GM18861 (cell line): ENCODE measurements around the gene ATG13.

Source experiments
- ATAC-seq: cut with Tn5 transposase; IDR thresholded peaks from one replicate; pipeline ENCODE4 v1.9.1; 2021; ENCODE audit not compliant: unreplicated experiment

ATG13 gene

DNA sequence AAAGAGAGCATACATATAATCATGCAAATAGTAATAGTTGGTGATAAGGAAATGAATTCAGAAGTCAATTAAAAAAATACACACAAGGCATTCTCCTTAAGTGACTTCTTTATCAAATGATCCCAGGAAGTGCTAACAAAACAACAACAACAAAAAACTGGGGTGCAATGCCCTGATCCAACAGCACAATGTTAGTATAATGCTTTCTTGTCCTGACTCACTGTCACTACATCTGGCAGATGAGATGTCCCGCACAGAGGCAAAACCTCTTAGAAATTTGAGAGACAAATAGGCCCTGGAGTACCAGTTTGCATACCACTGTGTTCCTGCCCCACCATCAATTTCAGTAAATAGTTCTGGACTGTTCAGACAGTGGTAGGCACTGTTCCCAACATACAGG, 12.6 kb upstream of the ATG13 start:
- ATAC-seq = no peak

DNA sequence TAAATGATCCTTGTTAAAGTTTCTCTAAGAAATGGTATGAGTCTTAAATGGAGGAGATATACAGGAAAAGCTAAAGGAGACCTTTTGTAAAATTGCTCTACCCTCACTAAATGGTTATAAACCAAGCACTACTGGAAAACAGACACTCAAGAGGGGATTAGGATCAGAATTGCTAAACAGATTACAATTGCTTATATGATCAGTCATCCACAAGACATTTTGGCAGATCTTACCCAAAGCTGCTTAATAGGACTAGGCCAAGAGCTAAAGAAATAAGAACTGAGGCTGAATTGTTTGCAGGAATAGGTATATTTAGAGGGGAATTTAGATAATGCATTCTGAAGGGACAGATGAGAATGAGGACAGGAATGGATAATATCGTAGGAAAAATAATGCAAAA, 9.8 kb upstream of the ATG13 start:
- no peak for ATAC-seq

DNA sequence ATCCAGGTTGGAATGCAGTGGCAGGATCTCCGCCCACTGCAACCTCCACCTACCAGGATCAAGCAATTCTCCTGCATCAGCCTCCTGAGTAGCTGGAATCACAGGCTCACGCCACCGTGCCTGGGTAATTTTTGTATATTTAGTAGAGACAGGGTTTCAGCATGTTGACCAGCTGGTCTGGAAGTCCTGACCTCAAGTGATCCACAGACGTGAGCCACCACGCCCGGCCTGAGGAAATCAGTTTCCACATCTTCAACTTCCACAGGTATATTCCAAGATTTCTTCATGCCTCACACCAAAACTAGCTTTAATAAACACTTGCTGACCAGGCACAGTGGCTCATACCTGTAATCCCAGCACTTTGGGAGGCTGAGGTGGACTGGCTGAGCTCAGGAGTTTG, 8.0 kb upstream of the ATG13 start:
- no peak for ATAC-seq

DNA sequence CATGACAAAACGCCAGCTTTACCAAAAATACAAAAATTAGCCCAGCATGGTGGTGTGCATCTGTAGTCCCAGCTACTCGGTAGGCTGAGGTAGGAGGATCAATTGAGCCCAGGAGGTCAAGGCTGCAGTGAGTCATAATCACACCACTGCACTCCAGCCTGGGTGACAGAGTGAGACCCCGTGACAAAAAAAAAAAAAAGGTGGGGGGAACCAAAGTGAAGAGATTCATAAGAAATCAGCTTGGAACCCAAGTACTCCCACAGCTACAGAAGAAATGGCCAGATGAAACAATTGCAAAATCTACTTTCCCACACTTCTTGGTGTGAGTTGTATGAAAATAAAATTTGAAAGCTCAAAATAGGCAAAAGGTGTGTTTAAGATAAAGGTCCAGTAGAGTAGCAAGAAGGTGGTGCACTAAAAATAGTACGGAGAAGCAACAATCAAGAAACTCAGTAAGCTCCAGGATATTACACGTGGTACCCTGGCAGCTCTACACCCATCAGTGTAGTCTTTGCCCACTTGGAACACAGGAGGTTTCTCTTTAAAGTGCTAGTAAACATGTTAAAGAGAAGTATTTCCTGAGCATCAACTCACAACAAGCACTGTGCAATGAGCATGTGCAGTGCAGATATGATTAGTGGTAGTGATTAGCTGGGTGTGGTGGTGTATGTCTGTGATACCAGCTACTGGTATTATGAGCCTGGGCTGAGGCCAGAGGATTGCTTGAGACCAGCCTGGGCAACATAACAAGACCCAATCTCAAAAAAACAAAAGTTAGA, 5.6 kb upstream of the ATG13 start:
- no peak for ATAC-seq

DNA sequence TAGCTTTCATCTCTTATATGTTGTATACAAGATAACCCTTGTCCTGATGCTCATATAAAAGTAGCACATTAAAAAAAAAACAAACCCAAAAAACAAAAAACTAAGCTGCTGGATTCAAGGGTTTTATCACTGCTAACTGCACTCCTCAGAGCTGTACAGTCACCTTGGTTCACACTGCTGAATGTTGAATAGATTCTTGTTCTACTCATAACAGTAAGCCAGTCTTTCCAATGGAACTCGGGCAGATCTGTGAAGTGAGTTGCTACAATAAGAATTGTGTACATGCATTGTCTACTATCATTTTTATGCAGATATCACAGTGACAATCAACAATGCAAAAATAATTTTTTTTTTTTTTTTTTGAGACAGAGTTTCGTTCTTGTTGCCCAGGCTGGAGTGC, 5.0 kb upstream of the ATG13 start:
- ATAC-seq = no peak

DNA sequence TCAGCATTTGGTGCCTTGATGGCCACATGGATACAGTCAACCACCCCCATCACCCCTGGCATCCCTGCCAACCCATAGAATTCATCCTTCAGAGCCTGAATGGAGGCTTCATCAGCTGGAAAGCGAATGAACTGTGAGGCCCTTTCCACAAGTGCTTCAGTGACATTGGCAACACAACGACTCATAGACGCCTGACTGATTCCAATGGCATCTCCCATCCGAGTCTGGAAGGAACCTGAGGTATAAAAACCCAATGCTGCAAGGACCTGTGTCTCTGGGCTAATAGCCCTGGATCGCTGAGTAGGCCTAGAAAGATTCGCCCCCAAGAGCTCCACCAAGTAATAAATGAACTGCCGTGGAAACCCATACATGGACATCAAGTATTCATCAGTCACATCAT, 1.6 kb upstream of the ATG13 start:
- no peak for ATAC-seq

DNA sequence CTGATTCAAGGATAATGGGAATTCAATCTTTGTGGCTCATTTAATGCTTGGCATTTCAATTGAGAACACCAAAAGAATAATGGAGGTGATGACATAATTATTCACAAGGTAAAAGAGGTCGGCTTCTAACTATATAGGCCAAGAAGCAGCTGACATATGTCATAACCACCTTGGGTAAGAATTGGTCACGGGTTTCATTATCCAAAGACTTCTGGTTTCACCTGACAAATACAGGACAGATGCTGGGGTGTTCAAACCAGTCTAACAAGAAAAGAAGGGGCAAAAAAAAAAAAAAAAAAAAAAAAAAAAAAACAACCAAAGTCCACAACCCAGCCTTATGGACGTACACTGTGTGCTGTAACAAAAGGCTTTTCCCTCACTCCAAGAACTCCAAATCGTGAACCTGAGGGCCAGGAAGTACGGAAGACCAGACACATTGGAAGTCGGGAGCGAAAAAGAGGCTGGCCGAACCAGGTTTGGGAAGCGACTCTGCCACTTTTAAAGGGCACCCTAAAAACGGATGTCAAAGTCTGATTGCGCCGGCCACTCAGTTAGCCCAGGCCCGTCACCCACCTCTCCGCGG, 711 bp upstream of the ATG13 start:
- no peak for ATAC-seq

DNA sequence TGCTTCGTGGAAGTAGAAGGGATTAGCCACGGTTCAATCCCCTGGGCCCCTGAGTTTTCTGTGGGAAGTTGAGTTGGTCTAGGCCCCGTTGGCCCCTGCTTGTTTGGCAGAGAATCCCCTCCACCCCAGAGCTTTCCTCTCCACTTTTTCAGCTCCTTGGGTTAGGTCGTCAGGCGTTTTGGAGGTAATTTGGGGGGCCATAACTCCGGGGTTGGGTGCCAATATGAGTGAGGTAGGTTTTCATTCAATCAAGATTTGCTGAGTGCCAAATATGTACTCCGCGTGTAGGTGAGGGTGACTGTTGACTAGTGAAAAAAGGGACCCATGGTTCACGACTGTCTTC, 590 bp downstream of the ATG13 start:
- no peak for ATAC-seq

DNA sequence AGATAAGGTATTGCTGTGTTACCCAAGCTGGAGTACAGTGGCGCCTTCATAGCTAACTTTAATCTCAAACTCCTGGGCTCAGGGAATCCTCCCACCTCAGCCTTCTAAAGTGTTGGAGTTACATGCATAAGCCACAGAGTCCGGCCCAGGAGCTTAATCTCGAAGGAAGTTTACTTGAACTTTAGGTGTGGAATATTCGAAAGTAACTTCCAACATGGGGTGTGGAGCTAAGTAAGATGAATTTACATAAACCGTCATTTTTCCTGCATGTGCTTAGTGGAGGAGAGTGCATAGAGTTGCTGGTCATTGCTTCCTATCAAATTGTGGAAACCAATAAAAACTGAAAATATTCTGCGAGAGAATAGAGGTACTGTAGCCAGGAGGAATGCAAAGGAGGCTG, 1.5 kb downstream of the ATG13 start:
- ATAC-seq = no peak

DNA sequence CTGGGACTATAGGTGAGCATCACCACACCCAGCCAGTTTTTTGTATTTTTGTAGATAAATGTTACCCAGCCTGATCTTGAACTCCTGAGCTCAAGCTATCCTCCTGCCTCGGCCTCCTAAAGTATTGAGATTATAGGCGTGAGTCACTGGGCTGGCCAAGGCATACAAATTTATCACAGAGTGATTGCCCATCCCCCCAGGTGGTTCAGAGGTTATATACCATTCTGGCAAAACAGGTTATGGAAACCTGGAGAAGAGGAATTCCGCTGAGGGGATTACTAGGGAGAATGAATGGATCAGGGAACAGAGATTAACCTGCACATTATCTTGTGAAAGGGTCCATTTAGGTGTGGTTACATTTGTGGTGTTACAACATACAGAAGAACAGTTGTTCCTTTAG, 8.1 kb downstream of the ATG13 start:
- ATAC-seq = no peak

DNA sequence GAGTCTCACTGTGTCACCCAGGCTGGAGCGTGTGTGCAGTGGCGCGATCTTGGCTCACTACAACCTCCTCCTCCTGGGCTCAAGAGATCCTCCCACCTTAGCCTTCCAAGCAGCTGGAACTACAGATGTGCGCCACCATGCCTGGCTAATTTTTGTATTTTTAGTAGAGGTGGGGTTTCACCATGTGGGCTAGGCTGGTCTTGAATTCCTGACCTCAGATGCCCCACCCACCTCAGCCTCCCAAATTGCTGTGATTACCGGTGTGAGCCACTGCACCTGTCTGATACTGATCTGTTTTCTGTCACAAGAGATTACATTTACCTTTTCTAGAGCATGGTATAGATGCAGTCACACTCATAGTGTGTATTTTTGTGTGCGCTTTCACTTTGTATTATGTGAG, 11.6 kb downstream of the ATG13 start:
- ATAC-seq = no peak

DNA sequence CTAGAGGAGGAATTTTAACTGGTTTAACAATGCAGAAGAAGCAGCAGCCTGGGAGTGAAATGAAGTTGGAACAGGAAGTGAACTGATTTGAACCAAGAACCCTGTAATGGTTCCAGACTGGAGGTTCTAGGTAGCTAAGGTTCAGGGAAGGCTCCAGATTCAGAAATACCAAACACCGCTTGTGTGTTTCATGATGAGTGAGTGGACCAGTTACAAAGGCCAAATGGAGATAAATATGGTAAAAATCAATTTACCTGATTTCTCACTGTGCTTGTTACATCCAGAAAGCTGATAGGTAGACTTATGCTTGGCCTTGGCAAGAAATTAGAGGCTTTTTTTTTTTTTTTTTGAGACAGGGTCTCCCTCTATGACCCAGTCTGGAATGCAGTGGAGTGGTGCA, 12.9 kb downstream of the ATG13 start:
- no peak for ATAC-seq

DNA sequence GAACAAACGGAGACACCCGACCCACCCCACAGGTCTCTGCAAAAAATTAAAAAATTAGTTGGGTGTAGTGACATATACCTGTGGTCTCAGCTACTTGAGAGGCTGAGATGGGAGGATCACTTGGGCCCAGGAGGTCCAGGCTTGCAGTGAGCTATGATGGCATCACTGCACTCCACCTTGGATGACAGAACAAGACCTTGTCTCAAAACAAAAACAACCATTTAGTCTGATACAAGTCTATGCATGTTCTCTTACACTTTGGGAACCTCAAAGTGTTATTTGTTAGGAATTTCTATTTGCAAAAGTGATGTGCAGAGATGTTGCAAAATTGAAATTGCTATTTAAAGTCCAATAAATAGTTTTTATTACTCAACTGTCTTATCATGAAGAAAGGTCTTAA, 14.3 kb downstream of the ATG13 start:
- ATAC-seq = no peak

DNA sequence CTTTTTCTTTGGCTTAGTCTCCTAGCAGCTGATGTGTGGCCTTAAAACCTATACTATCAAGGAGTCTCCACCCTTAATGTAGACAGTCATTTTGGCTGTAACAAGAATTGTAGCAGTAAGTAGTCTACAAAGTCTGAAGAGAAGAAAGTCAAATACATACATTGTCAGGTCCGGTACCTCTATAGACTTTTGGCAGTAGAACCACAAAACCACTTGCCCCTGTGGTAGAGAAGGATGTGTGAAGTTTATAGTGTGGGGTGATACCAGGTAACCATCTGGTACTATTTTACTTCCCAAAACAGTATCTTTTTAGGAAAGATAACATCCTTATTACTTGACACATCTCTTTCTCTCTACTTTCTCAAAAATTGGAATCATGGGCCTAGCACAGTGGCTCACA, 15.1 kb downstream of the ATG13 start:
- ATAC-seq = no peak

DNA sequence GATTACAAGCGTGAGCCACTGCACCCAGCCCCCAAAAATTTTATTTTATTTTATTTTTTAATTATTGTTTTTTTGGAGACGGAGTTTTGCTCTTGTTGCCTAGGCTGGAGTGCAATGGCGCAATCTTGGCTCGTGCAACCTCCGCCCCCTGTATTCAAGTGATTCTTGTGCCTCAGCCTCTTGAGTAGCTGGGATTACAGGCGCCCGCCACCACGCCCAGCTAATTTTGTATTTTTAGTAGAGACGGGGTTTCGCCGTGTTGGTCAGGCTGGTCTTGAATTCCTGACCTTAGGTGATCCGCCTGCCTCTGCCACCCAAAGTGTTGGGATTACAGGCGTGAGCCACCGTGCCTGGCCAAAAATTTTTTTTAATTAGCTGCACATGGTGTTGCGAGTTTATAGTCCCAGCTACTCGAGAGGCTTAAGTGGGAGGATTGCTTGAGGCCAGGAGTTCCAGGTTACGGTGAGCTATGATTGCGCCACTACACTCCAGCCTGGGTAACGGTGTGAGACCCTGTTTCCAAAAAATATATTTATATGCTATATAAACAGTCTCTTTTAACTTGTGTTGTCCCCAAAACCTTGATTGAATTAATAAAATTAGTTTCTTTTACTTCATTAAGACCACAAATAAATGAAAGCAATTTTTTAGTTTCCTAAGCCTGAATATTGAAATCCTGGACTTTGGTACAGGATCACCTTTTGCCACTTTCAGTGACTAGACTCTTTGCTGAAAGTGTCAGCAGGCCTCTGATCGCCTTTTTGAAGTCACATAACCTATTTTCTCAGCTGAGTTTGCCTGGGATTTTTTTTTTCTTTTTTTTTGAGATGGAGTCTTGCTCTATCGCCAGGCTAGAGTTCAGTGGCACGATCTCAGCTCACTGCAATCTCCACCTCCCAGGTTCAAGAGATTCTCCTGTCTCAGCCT, 16.2 kb downstream of the ATG13 start:
- ATAC-seq = no peak

DNA sequence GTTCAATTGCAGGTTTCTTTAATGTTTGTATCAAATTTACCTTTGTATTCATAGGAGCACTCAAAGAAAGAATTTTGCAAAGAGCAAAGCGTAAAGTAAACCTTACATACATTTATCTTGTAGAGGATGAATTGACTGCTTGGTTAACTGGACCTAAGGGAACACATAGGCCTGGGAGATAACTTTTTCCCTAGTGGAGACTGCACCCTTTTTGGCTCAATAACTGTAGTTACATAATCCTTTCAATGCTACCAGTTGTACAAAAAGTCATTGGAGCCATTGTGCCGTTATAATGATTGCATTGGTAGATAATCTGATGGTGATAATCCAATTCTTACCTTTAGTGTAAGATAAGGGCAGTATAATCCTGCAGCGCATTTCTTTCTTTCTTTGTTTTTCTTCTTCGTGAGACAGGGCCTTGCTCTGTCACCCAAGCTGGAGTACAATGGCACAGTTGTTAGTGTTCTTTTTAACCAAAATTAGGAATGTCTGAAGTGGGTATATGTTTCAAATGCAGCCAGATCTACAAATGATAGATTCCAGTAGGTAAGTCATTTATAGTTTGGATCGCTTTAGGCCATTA, 18.3 kb downstream of the ATG13 start:
- ATAC-seq = no peak

DNA sequence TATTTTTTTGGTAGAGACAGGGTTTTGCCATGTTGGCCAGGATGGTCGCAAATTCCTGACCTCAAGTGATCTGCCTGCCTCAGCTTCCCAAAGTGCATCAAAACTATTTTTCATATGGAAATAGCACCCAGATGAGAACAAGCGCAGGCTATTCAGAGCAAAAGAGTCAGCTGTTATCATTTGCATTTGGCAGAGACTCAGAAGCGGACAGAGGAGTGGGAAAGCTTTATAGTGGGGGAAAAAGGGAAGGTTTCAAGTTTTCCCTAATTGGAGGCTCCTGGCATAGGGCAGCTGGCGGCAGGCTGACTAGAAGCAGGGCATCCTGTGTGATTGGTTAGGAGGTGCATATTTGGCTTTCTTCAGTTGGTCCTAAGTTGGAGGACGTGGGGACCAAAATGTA, 20.2 kb downstream of the ATG13 start:
- ATAC-seq = no peak

DNA sequence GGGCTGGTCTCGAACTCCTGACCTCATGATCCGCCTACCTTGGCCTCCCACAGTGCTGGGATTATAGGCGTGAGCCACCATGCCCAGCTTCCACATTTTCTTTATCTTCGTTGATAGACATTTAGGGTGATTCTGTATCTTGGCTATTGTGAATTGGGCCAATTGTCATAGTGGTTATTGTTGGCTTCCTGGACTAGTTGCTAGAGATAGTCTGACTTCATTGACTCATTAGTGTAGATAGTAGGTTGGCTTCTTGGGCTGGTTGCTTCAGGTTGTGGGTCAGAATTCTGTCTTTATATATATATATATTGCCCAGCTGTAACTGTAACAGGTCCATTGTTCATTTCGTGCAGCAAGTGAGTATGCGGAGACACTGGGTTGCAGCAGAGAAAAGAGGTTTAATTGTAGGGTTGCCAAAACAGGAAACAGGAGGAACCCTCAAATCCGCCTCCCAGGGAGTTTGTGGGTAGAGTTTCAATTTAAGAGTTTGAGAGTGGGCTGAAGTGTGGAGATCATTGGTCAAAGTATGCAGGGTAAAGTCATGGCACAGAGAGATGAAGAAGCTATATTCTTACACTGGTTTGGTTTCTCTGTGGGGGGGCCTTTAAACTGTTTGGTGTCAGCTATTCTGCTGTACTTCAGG, 22.0 kb downstream of the ATG13 start:
- no peak for ATAC-seq

DNA sequence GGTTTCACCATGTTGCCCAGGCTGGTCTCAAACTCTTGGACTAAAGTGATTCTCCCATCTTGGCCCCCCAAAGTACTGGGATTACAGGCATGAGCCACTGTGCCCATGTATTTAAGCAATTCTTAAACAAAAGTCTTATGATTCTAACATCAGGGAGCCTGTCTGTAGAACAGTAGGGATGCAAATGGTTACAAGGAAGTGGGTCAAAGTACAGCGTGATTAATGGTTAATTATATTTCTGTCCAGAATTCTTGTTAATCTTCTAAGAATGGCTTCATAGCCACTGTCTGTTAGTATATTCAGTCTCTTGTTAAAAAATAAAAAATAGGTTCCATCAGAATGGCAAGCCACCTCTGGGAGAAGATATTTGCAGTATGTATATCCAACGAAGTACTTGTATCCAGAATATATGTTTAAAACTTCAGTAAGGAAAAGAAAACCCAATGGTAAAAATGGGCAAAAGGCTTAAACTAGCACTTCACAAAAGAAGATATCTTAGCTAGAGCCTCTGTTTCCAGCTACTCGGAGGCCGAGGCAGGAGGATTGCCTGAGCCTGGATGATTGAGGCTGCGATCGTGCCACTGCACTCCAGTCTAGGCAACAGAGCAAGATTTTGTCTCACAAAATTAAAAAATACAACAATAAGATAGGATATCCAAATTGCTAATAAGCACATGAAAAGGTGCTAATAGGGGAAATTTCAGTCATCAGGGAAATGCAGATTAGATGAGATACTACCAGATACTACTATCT, 22.9 kb downstream of the ATG13 start:
- ATAC-seq = no peak

DNA sequence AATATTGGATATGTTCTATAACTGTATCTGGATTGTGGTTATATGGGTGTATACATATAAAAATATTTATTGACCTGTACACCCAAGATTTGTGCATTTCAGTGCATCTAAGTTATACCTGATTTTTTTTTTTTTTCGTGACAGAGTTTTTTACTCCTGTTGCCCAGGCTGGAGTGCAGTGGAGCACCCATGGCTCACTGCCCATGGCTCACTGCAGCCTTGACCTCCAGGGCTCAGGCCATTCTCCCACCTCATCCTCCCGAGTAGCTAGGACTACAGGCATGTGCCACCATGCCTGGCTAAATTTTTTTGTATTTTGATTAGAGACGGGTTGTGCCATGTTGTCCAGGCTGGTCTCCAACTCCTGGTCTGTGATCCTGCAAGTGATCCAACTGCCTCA, 24.3 kb downstream of the ATG13 start:
- ATAC-seq = no peak
